ENCODE results near the gene ITGBL1.

GRCh38 chr13:101454767-101455166, 2.3 kb downstream of the ITGBL1 start:
- TF ChIP-seq POLR2A (IDR thresholded peaks at IDR 0.05; ENCODE audit: low read depth, low read length) (no peak), TAF1 (IDR thresholded peaks at IDR 0.05; ENCODE audit: borderline replicate concordance, low read depth, low read length) (no peak), POLR2AphosphoS5 (IDR thresholded peaks at IDR 0.05; ENCODE audit: low read depth, low read length) (no peak)
